ENCODE results near the gene ERGIC1.

ERGIC1 gene

DNA sequence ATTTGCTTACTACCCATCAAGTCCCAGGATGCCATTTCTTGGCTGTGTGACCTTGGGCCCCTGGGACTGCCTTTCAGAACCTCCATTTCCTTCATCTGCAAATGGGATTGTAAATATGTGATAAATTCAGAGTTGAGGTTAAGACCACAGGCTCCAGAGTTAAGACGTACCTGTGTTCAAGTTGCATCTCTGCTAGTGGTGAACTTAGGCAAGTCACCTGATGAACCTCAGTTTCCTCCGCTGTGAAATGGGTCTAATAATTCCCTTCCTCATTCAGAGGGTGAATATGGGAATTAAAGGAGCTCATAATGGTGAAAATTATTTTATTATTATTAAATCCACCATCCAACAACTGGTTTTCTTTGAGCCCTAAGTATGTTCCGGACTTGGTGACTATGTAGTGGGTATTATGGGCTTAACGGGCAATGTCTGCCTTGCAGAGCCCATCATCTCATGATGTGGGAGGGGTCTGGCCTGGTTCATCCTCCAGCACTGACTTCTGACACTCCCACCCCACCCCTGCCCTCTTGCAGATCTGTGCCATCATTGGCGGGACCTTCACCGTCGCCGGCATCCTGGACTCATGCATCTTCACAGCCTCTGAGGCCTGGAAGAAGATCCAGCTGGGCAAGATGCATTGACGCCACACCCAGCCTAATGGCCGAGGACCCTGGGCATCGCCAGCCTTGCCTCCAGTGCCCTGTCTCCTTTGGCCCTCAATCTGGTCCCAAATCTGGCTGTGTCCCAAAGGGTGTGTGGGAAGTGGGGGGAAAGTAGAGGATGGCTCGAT, 116.3 kb downstream of the ERGIC1 start:
- Histone ChIP-seq H3K4me1 (ENCODE audit: insufficient read depth, low read length, poor library complexity, severe bottlenecking) (no peaks in the 10 kb centered on the region), H3K79me2 (ENCODE audit: insufficient read depth, low read length) (no peaks in the 10 kb centered on the region), H3F3A (ENCODE audit: low read depth) (no peaks in the 10 kb centered on the region), H3K36me3 (ENCODE audit: insufficient read depth, low read length) (peaks cover 31% of the 10 kb centered on the region; the same call in 1 of the 2 replicates), H3K9me2 (replicated peaks; ENCODE audit: low read depth, low read length) (no peaks in the 10 kb centered on the region), H3K9me3 (ENCODE audit: insufficient read depth, low read depth, low read length) (no peaks in the 10 kb centered on the region), H4K20me1 (ENCODE audit: insufficient read depth, low read length, poor library complexity, severe bottlenecking) (no peaks in the 10 kb centered on the region), H2AFZ (ENCODE audit: low read length) (no peak overlapping the region), H3K27me3 (ENCODE audit: insufficient read depth, low read length, poor library complexity, severe bottlenecking) (no peaks in the 10 kb centered on the region), H3K4me2 (ENCODE audit: low read depth, low read length, poor library complexity, severe bottlenecking) (no peak overlapping the region), H3K4me3 (ENCODE audit: low read length, poor library complexity, severe bottlenecking) (no peak overlapping the region), H3K9ac (ENCODE audit: low read depth, low read length, poor library complexity, severe bottlenecking) (no peak overlapping the region)
- TF ChIP-seq CTCF (conservative IDR thresholded peaks at IDR 0.05; ENCODE audit: low read length) (no peak), EZH2phosphoT487 (IDR thresholded peaks at IDR 0.05; ENCODE audit: borderline replicate concordance) (no peak)

DNA sequence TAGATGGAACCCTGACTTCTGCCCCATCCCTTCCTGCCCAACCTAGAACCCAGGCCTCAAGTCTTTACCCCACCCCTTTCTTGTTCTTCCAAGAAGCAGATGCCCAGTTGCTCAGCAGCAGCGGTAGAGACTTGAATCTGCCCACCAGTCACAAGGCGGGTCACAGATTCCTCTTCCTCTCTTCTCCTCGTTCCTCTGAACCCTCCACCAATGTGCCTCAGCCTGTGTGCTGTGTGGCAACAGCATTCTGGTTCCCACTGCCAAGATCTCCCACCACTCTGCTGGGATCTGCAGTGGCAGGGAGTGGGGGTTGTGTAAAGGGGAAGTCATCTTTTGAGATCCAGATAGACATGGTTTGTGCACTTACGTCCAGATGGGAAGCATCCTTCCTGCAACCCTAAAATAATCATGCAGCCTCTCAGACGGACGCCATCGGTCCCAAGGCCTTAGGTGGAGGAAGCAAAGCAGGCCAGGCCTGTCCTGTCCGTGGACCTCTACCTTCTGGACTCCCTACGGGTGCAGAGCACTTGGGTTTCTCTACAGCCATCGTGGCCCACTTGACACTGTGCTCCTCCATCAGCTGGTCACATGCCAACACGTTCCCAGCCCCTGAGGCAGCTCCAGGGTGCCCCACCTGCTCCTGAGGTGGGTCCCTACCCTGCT, 117.5 kb downstream of the ERGIC1 start:
- Histone ChIP-seq H3K36me3 (ENCODE audit: insufficient read depth, low read length) (peaks cover 24% of the 10 kb centered on the region; the same call in 1 of the 2 replicates), H3K27me3 (ENCODE audit: insufficient read depth, low read length, poor library complexity, severe bottlenecking) (no peaks in the 10 kb centered on the region), H3K9ac (ENCODE audit: low read depth, low read length, poor library complexity, severe bottlenecking) (no peak overlapping the region), H3K4me3 (ENCODE audit: low read length, poor library complexity, severe bottlenecking) (no peak overlapping the region), H3K4me1 (ENCODE audit: insufficient read depth, low read length, poor library complexity, severe bottlenecking) (no peaks in the 10 kb centered on the region), H3K9me3 (ENCODE audit: insufficient read depth, low read depth, low read length) (no peaks in the 10 kb centered on the region), H2AFZ (ENCODE audit: low read length) (no peak overlapping the region), H4K20me1 (ENCODE audit: insufficient read depth, low read length, poor library complexity, severe bottlenecking) (no peaks in the 10 kb centered on the region), H3K4me2 (ENCODE audit: low read depth, low read length, poor library complexity, severe bottlenecking) (no peak overlapping the region), H3K79me2 (ENCODE audit: insufficient read depth, low read length) (no peaks in the 10 kb centered on the region), H3K9me2 (replicated peaks; ENCODE audit: low read depth, low read length) (no peaks in the 10 kb centered on the region), H3F3A (ENCODE audit: low read depth) (no peaks in the 10 kb centered on the region)
- no peak for TF ChIP-seq CTCF (conservative IDR thresholded peaks at IDR 0.05; ENCODE audit: low read length)
- no peak for TF ChIP-seq EZH2phosphoT487 (IDR thresholded peaks at IDR 0.05; ENCODE audit: borderline replicate concordance)

- no peaks in the 10 kb centered on the region for H3K27me3 ChIP-seq (ENCODE audit: insufficient read depth, low read length, poor library complexity, severe bottlenecking)
- no peak overlapping the region for H3K4me3 ChIP-seq (ENCODE audit: low read length, poor library complexity, severe bottlenecking)
- H3K4me2 ChIP-seq (ENCODE audit: low read depth, low read length, poor library complexity, severe bottlenecking) = no peak overlapping the region
- H3K4me1 ChIP-seq (ENCODE audit: insufficient read depth, low read length, poor library complexity, severe bottlenecking) = no peaks in the 10 kb centered on the region
- no peak overlapping the region for H3K9ac ChIP-seq (ENCODE audit: low read depth, low read length, poor library complexity, severe bottlenecking)
- no peak overlapping the region for H2AFZ ChIP-seq (ENCODE audit: low read length)
- H3K9me3 ChIP-seq (ENCODE audit: insufficient read depth, low read depth, low read length) = no peaks in the 10 kb centered on the region
- TF ChIP-seq CTCF (conservative IDR thresholded peaks at IDR 0.05; ENCODE audit: low read length) = no peak
- no peak for TF ChIP-seq EZH2phosphoT487 (IDR thresholded peaks at IDR 0.05; ENCODE audit: borderline replicate concordance)
- no peaks in the 10 kb centered on the region for H3F3A ChIP-seq (ENCODE audit: low read depth)
- peaks cover 22% of the 10 kb centered on the region; the same call in 1 of the 2 replicates for H3K36me3 ChIP-seq (ENCODE audit: insufficient read depth, low read length)
- no peaks in the 10 kb centered on the region for H3K79me2 ChIP-seq (ENCODE audit: insufficient read depth, low read length)
- no peaks in the 10 kb centered on the region for H4K20me1 ChIP-seq (ENCODE audit: insufficient read depth, low read length, poor library complexity, severe bottlenecking)
- no peaks in the 10 kb centered on the region for H3K9me2 ChIP-seq (replicated peaks; ENCODE audit: low read depth, low read length)
These were observed 118.0 kb downstream of the ERGIC1 start for GRCh38 chr5:172952034-172952511.
